Measurements from ENCODE around the gene SMYD2. TPM values are rescaled to one million over a fixed set of nuclear protein-coding genes. Genes with fewer than 3 reads are reported as not detected.

The SMYD2 gene
- total RNA-seq, 1 donor from 2014 or later = 18.2 TPM

GRCh38 chr1:214321705-214322453 is 40.9 kb downstream of the SMYD2 start:
- DNase-seq (ENCODE audit: extremely low spot score in 2 of 2) = no peak
- no peaks in the 10 kb centered on the region for H3K4me1 ChIP-seq
- no peaks in the 10 kb centered on the region for H3K27me3 ChIP-seq
- no peak overlapping the region for H3K4me3 ChIP-seq
- no peak overlapping the region for H3K27ac ChIP-seq
- H3K9me3 ChIP-seq = no peaks in the 10 kb centered on the region
- peaks cover 0 to 6% of the 10 kb centered on the region in 2 donors for H3K36me3 ChIP-seq
- intact Hi-C loops (cut with DNase I) = no loop called here
- TF ChIP-seq CTCF (IDR thresholded peaks at IDR 0.05) (no peak), POLR2A (IDR thresholded peaks at IDR 0.05) (no peak), POLR2AphosphoS5 (IDR thresholded peaks at IDR 0.05; ENCODE audit: insufficient read depth in 1 of 2, low read depth in 1 of 2) (no peak)

GRCh38 chr1:214324896-214325800 is 44.2 kb downstream of the SMYD2 start:
- intact Hi-C loops (cut with DNase I) = no loop called here

GRCh38 chr1:214326406-214326805 is 45.4 kb downstream of the SMYD2 start:
- H3K9me3 ChIP-seq = no peaks in the 10 kb centered on the region
- H3K4me1 ChIP-seq = peaks cover 16% of the 10 kb centered on the region
- no peak for TF ChIP-seq CTCF (IDR thresholded peaks at IDR 0.05)
- TF ChIP-seq POLR2AphosphoS5 (IDR thresholded peaks at IDR 0.05; ENCODE audit: insufficient read depth in 1 of 2, low read depth in 1 of 2) = no peak
- no peak for TF ChIP-seq POLR2A (IDR thresholded peaks at IDR 0.05)
- intact Hi-C loops (cut with DNase I) = no loop called here
- DNase-seq (ENCODE audit: extremely low spot score in 2 of 2) = no peak
- no peaks in the 10 kb centered on the region for H3K27me3 ChIP-seq
- H3K27ac ChIP-seq = no peak overlapping the region
- no peaks in the 10 kb centered on the region for H3K36me3 ChIP-seq
- no peak overlapping the region for H3K4me3 ChIP-seq

More at GRCh38 chr1:214324896-214325800, 44.2 kb downstream of the SMYD2 start:
- no peak overlapping the region for H3K27ac ChIP-seq
- H3K4me3 ChIP-seq = no peak overlapping the region
- peaks cover 6% of the 10 kb centered on the region for H3K4me1 ChIP-seq
- TF ChIP-seq CTCF (IDR thresholded peaks at IDR 0.05) = no peak
- TF ChIP-seq POLR2AphosphoS5 (IDR thresholded peaks at IDR 0.05; ENCODE audit: insufficient read depth in 1 of 2, low read depth in 1 of 2) = no peak
- no peak for TF ChIP-seq POLR2A (IDR thresholded peaks at IDR 0.05)
- peak in 1 of 2 donors; percentile 65 for DNase-seq (ENCODE audit: extremely low spot score in 2 of 2)
- no peaks in the 10 kb centered on the region for H3K9me3 ChIP-seq
- no peaks in the 10 kb centered on the region for H3K27me3 ChIP-seq
- H3K36me3 ChIP-seq = no peaks in the 10 kb centered on the region

GRCh38 chr1:214327514-214327913 is 46.6 kb downstream of the SMYD2 start:
- intact Hi-C loops (cut with DNase I) = no loop called here
- Histone ChIP-seq H3K4me1 (peaks cover 18% of the 10 kb centered on the region), H3K4me3 (no peak overlapping the region), H3K27me3 (no peaks in the 10 kb centered on the region), H3K9me3 (no peaks in the 10 kb centered on the region), H3K36me3 (no peaks in the 10 kb centered on the region), H3K27ac (no peak overlapping the region)
- TF ChIP-seq POLR2A (IDR thresholded peaks at IDR 0.05) (no peak), CTCF (IDR thresholded peaks at IDR 0.05) (no peak), POLR2AphosphoS5 (IDR thresholded peaks at IDR 0.05; ENCODE audit: insufficient read depth in 1 of 2, low read depth in 1 of 2) (no peak)
- no peak for DNase-seq (ENCODE audit: extremely low spot score in 2 of 2)
